ENCODE results near the gene RNF151. TPM values are rescaled to one million over a fixed set of nuclear protein-coding genes. Genes with fewer than 3 reads are reported as not detected.

The RNF151 gene
- total and polyA plus RNA-seq, 2 of the 13 experiments (the other 11 are each of a cell fraction or from before 2014, with no cell fraction given), result not detected

- no peak for TF ChIP-seq ZNF281 (CRISPR knock-in tag; IDR thresholded peaks at IDR 0.05; ENCODE audit: borderline replicate concordance)
- no peak for TF ChIP-seq PCBP1 (IDR thresholded peaks at IDR 0.05; ENCODE audit: borderline replicate concordance, low read depth, low read length)
- peak; percentile 91 for TF ChIP-seq ARID4A (CRISPR knock-in tag; IDR thresholded peaks at IDR 0.05; ENCODE audit: borderline replicate concordance)
- no peak for TF ChIP-seq U2AF2 (IDR thresholded peaks at IDR 0.05; ENCODE audit: low read depth, low read length)
- TF ChIP-seq RBFOX2 (IDR thresholded peaks at IDR 0.05; ENCODE audit: low read depth, low read length), result peak; percentile 92
- TF ChIP-seq MAFK (conservative IDR thresholded peaks at IDR 0.05 in 1 of 2, IDR thresholded peaks at IDR 0.05 in 1 of 2; ENCODE audit: low read length in 2 of 2), result no peak
- TF ChIP-seq ZNF891 (CRISPR knock-in tag; IDR thresholded peaks at IDR 0.05), result peak; percentile 52; the same call in 1 of the 2 replicates
- TF ChIP-seq ZNF639 (CRISPR knock-in tag; conservative IDR thresholded peaks at IDR 0.05), result peak; percentile 94
- no peak for TF ChIP-seq KDM1A (CRISPR knock-in tag; IDR thresholded peaks at IDR 0.05)
- TF ChIP-seq SNAPC5 (CRISPR knock-in tag; IDR thresholded peaks at IDR 0.05; ENCODE audit: borderline replicate concordance), result no peak
- peak; percentile 89 for TF ChIP-seq GATAD1 (CRISPR knock-in tag; IDR thresholded peaks at IDR 0.05)
- TF ChIP-seq ZNF780A (CRISPR knock-in tag; IDR thresholded peaks at IDR 0.05), result no peak
- peak; percentile 81 for TF ChIP-seq TAF1 (CRISPR knock-in tag; IDR thresholded peaks at IDR 0.05)
- no peak for TF ChIP-seq ZNF383 (CRISPR knock-in tag; IDR thresholded peaks at IDR 0.05; ENCODE audit: borderline replicate concordance)
- peak; percentile 9 for TF ChIP-seq DRAP1 (CRISPR knock-in tag; IDR thresholded peaks at IDR 0.05)
- TF ChIP-seq ZNF841 (CRISPR knock-in tag; IDR thresholded peaks at IDR 0.05; ENCODE audit: borderline replicate concordance), result no peak; the same call in 1 of the 2 replicates
- TF ChIP-seq EZH2 (conservative IDR thresholded peaks at IDR 0.05; ENCODE audit: low read depth, low read length), result no peak
- peak; percentile 7; the same call in 1 of the 2 replicates for TF ChIP-seq RARA (CRISPR knock-in tag; IDR thresholded peaks at IDR 0.05)
- TF ChIP-seq THAP11 (CRISPR knock-in tag; IDR thresholded peaks at IDR 0.05), result peak; percentile 93
Measured at GRCh38 chr16:2009791-2010510, 43.3 kb downstream of the RNF151 start, which contains the start of gene ZNF598 (continued).

Measured in HepG2 (cell line).